Endothelial cell of umbilical vein (primary cell): ENCODE measurements around the gene ELP4.

Source experiments
- CTCF ChIP-seq, 2 donors: IDR thresholded peaks; 1 replicate in 1 of 2; 2 replicates in 1 of 2; pipeline ENCODE4 v1.5.1; 2011; ENCODE audit warnings: low read length in 2 of 2, mild to moderate bottlenecking in 2 of 2, moderate library complexity in 2 of 2, control low read depth in 1 of 2, inconsistent platforms in 1 of 2, low read depth in 1 of 2; ENCODE audit not compliant: insufficient read depth in 1 of 2; ENCODE audit errors: extremely low read depth in 1 of 2
- EZH2 ChIP-seq: IDR thresholded peaks from 2 replicates; pipeline ENCODE4 v1.6.1; 2012; ENCODE audit warnings: borderline replicate concordance, low read depth, mild to moderate bottlenecking, moderate library complexity, low read length, inconsistent platforms; ENCODE audit not compliant: severe bottlenecking
- FOS ChIP-seq: IDR thresholded peaks from 2 replicates; pipeline ENCODE4 v1.6.1; 2011; ENCODE audit warnings: mild to moderate bottlenecking, low read length, moderate library complexity, borderline replicate concordance; ENCODE audit not compliant: insufficient read depth
- GATA2 ChIP-seq: IDR thresholded peaks from 2 replicates; pipeline ENCODE4 v1.7.0; 2011; ENCODE audit warnings: low read depth, mild to moderate bottlenecking, moderate library complexity, mixed read lengths, low read length; ENCODE audit not compliant: insufficient read length, insufficient read depth
- JUN ChIP-seq: IDR thresholded peaks from 2 replicates; pipeline ENCODE4 v1.6.1; 2011; ENCODE audit warnings: borderline replicate concordance, low read depth; ENCODE audit not compliant: insufficient read length, insufficient read depth
- MAX ChIP-seq: IDR thresholded peaks from 2 replicates; pipeline ENCODE4 v1.6.1; 2011; ENCODE audit not compliant: insufficient read depth, insufficient read length
- MYC ChIP-seq: IDR thresholded peaks from one replicate; pipeline ENCODE4 v1.6.1; 2011; ENCODE audit warnings: mild to moderate bottlenecking, low read depth, low read length
- POLR2A ChIP-seq: IDR thresholded peaks from 2 replicates; pipeline ENCODE4 v1.6.1; 2012; ENCODE audit warnings: low read depth, mild to moderate bottlenecking, control low read depth, low read length
- POLR2AphosphoS5 ChIP-seq: IDR thresholded peaks from 2 replicates; pipeline ENCODE4 v1.6.1; 2012; ENCODE audit warnings: low read depth, mild to moderate bottlenecking, control low read depth, low read length, moderate library complexity; ENCODE audit not compliant: insufficient read depth

DNA sequence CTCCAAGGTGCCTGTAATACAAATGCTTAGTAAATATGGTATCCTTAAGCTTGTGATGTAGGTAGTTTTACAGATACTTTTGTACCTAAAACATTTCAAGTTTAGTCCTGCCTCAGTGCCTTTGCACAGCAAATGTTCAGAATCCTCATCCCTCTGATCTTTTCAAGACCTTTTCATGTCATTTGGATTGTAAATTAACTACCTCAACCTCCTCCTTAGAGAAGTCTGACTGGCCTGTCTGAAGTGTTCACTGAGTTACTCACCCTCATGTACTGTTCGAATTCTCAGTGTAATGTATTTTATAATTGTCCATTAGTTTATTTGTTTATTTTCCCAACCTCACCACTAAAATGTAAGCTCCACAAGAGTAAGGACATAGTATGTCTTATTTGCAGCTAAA is 147.5 kb downstream of the ELP4 start:
- TF ChIP-seq POLR2AphosphoS5 (no peak), CTCF (IDR thresholded peaks at IDR 0.05; ENCODE audit: extremely low read depth in 1 of 2, insufficient read depth in 1 of 2, low read depth in 1 of 2, low read length in 2 of 2) (no peak), EZH2 (no peak), JUN (no peak), MAX (no peak), POLR2A (no peak), MYC (no peak), GATA2 (no peak), FOS (no peak)
